T-helper 9 cell (primary cell): Measurements from ENCODE around the gene HOXA3.
A peak's percentile ranks its signal among the peaks of the same experiment; 100 is the strongest.

ENCODE experiments used
- DNase-seq: peaks from one replicate; pipeline ENCODE4 v3.0.0-alpha.2; 2020
- total RNA-seq, 2 donors: gene quantifications; one replicate each; lab custom pipeline; 2026; lab: John Stamatoyannopoulos, UW

The HOXA3 gene
- 0 to 0.07 reads per million in 2 donors for total RNA-seq

DNA sequence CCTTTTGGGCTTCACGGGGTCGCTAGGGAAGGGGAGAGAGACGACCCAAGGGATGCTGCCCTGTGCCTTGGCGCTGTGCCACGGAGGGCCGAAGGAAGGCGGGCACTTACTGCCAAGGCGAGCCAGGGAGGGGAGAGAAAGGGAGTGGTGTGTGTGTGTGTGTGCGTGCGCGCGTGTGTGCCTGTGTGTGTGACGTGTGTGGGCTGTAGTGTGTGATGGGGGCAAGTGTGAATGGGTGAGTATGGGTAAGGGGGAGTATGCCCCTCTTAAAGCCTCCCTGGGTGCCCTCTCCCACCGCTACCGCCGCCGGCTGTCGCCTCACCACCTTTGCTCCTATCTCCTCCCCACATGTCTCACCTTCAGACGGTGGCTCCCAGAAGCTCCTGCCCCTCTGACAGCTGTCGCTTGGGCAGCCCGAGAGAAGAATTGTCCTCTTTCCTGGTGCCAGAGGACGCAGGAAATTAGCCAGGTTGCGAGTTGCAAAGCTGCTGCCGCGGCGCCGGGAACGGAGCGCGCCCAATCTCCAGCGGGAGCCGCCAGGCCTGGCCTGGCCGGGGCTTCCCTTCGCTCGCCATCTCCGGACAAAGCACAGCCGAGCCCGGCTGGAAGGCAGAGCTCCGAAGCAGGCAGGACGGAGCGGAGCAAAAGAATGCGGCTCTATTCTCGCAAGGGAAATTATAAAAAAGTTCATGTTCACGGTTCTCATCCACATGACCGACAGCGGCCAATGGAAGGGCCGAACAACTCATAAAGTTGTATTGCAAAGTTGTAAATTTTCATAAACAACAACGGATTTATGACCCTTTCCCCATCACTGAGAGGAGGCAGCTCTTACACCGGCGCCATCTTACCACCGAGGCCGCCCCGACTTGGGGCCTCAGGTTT lies at the start of gene HOXA3:
TSS of gene HOXA3 (minus strand) at position 653 of the 885 bp plus-strand sequence. CDS start 41,943 bp downstream, outside the sequence.
- DNase-seq: no peak

GRCh38 chr7:27201580-27202017 lies 49.2 kb upstream of the HOXA3 start:
- no peak for DNase-seq

DNA sequence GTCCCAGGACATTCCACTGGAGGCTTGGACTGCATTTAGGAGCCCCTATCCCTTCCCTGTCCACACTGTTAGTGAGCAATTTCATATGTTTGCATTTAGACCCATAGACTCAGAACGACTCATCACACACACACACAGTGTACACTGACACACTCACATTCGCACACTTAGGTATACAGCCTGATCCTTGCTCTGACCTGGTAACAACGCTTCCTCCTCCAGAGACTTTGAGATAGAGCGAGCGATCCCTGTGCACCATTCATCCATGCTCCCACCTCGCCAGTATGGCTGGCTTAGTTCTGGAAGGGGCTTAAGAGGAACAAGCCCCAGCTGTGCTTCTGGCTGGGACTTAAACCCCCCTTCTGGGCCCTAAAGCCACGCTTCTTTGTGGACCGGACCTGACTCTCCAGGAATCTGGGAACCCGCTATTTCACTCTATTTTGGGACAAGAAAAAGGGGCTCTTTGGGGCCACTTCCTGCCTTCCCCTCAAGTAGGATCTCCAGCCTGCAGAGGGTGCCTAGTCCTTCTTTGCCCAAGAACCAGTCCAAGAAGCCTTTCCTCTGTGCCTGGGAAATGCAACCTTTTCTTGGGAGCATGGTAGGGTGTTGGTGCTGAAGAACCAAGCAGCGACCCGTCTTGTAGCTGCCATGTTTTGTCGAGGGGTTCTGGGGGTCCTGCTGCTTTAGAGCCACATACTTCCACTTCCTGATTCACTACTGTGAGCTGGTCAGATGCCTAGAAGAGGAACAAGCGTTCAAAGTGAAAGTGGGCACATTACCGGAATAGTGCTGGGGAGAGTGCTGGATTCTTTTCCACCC lies 48.6 kb upstream of the HOXA3 start:
- DNase-seq: no peak

DNA sequence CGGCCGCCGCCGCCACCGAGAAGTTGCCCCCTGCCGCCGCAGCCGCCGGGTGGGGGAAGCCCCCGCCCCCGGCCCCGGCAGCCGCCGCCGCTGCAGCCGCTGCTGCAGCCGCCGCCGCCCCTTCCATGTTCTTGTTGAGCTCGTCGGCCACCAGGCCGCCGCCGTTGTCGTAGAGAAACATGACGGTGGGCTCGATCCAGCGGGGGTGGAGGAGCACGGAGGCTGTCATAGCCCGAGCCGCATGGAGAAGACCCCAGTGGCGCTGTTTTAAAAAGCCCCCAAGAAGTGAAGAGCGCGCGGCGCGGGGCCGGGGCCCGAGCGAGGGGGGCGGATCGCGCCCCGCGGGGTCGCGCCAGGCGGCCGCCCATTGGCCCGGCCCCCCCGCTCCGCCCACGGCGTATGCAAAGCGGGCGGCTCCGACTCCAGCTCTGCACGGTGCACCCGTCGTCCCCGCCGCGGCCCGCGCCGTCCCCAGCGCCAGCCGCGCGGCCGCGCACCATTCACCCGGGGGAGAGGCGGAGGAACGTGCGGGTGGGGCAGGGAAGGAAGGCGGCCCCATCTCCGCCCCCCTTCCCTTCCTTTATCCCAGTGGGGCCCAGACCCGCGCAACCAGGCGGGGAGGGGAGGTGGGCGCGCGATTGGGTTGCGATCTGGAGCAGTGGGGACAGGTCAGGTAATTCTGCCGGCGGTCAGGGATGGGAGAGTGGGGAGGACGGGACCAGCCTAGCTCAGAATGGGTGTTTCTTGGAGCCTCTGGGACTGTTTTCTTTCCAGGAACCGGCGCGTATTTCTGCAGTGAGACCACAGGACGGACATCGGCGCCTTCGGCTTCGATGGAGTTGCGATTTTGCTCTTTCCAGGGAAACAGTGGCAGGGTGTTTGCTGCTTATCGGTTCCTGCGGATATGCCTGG lies 47.7 kb upstream of the HOXA3 start, which contains the start of gene HOXA13:
TSS of gene HOXA13 (minus strand) at position 243 of the 912 bp plus-strand sequence. CDS start at position 229, 14 bp downstream.
- no peak for DNase-seq

DNA sequence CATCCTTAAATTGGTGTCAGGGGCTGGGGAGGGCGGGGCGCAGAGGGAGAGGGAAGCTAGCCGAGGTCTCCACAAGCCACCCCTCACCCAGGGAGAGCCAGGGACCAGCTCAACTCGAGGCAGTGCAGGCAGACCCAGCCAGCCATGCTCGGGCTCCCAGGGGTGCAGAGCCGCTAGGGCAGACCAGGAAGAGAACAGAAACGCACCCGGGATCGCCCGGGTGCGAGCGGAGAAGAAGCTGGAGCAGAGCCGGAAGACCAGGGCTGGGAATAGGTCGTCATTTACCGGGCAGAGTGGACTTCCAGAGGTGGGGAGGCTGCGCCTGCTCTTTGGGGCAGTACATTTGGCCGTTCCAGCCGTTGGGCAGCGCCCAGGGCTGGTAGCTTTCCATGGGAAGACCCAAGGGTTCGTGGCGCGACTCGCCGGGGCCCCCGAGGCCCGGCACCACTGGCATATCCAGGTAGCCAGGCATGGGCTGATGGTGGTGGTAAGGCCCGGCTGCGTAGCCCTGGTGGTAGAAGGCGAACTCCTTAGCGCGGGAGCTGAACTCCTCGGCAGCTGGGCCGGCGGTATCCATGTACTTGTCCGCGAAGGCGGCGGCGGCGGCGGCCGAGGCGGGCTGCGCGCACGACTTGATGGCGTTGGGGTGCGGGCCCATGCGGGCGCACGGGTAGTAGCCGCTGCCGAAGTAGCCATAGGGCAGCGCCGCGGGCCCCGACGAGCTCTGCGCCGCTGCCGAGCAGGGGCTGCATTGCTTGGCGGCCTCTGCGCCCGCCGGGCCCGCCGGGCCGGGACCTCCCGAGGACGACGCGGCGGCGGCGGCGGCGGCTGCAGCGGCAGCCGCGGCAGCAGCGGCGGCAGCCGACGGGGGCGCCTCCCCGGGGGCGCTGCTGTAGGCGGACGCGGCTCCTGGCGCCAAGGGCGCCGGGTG lies 46.8 kb upstream of the HOXA3 start:
- DNase-seq: no peak

DNA sequence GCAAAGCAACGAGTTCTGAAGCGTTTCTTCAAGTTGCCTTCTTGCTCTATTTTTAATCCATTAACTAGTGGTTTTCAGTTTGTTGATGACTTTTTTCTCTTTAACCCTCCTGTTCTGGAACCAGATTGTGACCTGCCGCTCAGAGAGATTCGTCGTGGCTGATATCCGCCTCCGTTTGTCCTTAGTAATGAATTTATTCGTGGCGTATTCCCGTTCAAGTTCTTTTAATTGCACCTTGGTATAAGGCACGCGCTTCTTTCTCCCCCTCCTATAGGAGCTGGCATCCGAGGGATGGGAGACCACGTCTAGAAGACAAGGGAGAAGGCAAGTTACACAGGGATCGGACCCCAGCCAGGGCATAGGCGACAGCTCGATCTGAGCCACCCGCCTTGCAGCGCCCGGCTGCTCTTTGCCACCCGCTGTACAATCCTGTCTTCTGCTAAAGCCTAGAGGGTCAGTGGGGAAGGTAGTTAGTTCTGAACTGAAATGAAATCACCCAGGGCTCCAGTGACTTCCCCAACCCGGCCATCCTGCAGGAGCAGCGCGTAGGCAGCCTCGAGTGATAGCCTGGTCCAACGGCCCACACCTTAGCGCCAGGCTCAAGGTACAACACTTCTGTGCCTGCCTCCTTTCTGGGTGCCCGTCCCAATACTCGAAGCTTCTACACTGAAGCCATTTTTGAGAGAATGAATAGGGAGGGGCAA lies 45.9 kb upstream of the HOXA3 start:
- DNase-seq: no peak

DNA sequence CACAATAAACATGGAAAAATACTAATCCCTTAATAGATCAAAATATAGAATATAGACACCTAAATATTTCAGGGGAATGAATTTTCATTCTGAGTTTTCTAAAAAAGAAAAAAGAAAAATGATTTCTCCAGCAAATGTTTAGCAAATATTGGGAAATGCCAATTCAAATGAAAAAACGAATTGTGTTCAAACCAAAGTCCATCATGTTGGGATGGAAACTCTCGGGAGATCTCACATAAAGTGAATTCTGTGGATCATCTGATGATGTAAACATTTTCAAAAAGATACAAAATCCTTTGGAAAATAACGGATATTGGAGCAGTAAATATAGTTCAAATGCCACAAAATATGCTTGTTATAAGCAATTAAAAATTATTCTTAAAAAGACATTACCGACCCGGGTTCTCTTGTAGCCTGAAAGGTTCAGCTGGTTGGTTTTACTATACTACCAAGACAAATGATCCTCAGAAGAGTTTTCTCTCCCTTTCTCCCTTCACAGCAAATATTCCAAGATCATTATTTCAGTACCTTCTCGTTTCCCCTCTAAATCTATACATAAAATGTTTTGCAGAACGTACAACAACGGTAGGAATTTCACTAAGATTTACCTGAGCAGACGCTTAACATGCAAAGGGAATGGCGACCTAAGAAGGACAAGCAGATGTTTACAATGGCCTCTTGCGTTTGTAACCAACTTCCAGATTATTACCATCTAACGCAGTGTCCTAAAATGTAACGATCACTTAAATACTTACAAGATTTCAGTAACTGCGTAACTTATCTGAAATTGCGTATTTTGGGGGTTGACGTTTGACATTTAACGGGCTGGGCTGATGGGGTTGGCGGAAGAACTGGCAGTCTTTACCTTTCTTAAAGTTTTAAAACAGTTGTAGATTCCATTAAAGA lies 45.0 kb upstream of the HOXA3 start:
- no peak for DNase-seq

DNA sequence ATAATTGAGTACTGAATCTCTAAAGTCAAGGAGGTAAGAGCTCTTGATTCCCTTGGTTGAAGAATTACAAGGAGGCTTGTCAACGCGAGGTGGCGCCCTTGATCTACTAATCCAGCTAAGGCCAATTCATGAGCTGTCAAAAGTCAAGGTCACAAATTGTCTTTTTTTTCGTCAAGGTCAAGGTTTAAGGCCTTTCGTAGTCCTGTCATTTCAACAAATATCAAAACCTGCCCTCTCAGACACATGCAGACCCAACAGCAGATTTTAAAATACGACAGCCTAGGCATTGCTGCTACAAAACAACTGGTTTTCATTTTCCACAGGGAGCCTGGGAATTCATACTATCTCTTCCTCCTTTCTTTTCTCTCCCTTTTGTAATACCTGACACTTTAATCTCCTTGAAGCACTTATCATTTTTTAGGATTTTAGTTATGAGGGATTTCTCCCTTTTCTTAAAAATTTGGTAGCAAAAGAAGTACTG lies 43.9 kb upstream of the HOXA3 start:
- peak; percentile 86 for DNase-seq

- DNase-seq: no peak
Measured at GRCh38 chr7:27194686-27195379, 42.5 kb upstream of the HOXA3 start.

DNA sequence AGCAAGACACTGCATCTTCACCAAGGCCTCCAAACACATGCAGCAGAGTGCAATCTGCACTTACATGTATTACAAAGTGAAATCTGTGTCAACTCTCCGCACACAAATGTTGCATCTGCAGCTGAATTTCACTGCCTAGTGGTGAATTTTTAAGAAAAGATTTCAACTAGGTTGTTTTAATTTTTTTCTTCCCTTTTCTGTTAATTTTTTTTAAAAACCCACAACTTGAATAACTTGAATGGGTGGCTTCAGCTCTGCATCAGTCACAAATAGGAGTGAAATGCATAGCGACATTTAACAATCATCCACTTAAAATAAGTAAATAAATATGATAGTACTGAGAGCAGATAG lies 41.6 kb upstream of the HOXA3 start:
- no peak for DNase-seq

DNA sequence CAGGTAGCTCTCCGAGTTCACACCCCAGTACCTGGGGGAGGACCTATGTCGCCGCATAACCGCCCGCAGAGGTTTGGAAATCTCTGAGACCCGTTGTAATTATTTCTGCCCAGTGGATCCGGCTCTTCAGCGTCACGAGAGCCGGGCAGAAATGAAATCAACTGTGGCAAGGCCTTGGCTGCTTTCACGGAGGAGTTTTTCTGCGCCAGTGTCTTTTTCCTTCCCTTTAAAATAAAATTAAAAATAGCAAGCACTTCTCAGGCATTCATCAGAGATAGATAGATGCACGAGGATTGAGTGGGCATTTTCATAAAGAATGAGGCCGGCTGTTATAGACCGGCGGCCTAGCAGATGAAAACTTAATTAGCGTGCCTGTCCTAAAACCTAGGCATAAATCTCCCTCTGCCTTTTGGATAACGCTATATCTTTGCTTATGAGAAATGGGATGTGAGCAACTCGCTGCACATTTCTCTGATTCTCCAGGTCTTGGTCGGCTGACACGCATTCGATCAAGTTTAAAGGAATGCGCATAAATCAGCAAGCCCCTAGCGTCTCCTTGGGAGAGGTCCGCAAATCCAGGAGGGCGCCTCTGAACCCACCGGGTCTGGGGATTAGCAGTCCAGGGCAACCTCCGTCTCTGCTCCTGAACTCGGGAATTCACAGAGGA lies 41.1 kb upstream of the HOXA3 start:
- no peak for DNase-seq

DNA sequence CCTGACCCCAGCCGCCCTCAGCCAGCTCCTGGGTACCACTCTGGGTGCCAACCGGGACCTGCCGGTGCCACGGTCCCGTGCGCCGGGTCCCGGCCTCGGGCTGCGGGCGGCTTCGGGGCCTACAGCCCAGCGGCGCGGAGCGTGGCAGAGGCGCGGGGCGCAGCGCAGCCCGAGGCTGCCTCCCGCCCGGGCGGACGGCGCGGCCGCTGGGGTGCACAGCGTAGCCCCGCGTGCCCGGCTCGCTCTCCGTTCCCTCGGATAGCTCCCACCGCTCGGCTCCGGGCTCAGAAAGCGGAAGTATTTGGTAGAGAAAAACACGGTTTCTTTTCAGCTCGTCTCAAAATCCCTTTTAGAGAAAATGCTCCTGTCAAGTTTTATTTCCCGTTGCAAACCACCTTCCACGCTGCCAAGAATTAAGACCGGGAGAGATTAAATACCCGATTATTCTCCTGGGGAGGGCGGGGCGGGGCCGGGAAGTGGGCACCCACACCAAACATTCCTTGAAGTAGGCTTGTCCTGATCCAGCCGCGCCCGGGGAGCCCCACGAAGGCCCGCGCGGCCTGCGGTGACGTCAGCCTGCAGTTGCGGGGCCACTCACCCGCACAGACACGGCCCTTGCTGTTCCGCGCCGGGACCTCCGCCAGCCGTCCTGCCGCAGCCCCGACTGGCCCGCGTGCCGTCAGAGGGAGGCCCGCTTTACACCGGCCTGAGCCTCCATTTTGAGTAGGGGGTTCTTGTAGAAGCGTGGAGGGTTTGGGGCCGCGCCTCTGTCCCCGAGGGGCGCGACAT lies 40.4 kb upstream of the HOXA3 start:
- no peak for DNase-seq

DNA sequence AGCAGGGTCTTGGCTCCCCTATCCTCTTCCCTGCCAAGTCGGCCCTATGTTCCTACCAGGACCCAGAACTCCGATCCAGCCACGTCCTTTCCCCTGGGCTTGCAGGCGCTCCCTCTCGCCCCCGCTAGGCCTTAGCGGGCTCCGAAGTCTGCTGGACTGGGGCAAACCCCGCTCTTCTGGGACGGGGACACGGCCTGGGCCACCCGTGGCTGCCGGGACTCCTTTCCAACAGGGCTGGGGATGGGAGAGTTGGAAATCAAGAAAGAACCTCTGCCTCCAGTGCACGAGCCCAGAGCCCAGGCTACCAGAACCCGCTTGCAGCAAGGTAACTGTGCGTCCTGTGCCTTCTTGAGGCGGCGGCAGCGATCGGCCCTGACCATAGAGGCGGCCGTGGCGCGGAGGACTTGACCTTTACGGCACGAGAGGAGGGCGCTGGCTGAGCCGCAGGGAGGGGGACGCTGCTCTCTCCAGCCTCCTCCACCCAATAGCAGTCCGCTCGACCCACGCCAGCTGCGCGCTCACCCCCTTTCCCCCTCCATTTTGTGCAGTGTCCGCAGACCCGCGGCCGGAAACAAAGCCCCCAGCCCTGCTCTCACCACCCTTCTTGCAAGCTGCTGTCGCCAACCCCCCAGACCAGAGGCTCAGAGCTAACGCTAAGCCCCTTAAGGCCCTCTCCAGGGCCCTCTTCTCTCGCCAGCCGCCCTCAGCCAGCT lies 39.6 kb upstream of the HOXA3 start:
- no peak for DNase-seq

DNA sequence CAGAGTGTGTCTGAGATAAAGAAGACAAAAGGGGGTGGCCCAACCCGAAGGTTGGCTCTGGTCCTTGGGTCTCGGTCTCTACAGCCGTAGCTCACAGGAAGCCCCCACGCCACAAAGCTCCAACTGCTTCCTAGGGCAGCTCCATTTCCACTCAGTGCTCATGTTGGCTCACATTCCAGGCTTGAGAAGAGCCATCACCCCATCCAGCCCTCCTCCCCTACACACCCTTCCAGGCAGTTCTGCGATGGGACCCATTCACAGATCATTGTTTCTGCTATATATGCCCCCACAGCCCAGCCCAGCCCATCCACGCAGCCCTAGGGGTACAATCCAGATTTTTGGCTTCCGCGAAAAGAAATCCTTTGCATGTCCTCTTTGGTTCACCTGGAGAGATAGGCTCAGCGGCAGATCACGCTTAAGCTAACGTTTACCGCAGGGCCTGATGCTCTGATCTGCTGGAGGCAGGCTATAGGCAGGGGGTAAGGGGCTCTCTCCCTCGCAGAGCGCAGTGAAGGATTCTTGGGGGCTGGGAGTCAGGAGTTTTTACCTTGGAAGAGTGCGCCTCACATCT lies 38.9 kb upstream of the HOXA3 start:
- no peak for DNase-seq

GRCh38 chr7:27189997-27190748 lies 37.8 kb upstream of the HOXA3 start:
- DNase-seq: no peak
